ENCODE measurements around the gene GLDN. TPM values are rescaled to one million over a fixed set of nuclear protein-coding genes. Genes with fewer than 3 reads are reported as not detected.

The GLDN gene
- polyA plus RNA-seq, 1 of the 3 experiments (the other 2 are of a cell fraction), result not detected

- H3F3A ChIP-seq (replicated peaks; ENCODE audit: insufficient read depth), result no peaks in the 10 kb centered on the region
- TF ChIP-seq FOXJ3 (CRISPR knock-in tag; IDR thresholded peaks at IDR 0.05), result no peak
- no peak for TF ChIP-seq SIN3A (IDR thresholded peaks at IDR 0.05; ENCODE audit: borderline replicate concordance, low read depth, low read length)
- TF ChIP-seq RFX5 (IDR thresholded peaks at IDR 0.05; ENCODE audit: low read length), result no peak
- no peak for TF ChIP-seq RCOR1 (IDR thresholded peaks at IDR 0.05; ENCODE audit: low read length)
- no peak for TF ChIP-seq REST (IDR thresholded peaks at IDR 0.05; ENCODE audit: low read depth, low read length)
- no peak for TF ChIP-seq MAX (IDR thresholded peaks at IDR 0.05; ENCODE audit: low read depth)
- no peak for TF ChIP-seq ELF1 (IDR thresholded peaks at IDR 0.05)
- no peak for TF ChIP-seq POLR2AphosphoS5 (IDR thresholded peaks at IDR 0.05; ENCODE audit: low read depth, low read length)
- no peak for TF ChIP-seq NRF1 (IDR thresholded peaks at IDR 0.05; ENCODE audit: low read depth, low read length)
- TF ChIP-seq GATA2 (CRISPR knock-in tag; IDR thresholded peaks at IDR 0.05), result no peak
- no peak for TF ChIP-seq USF1 (IDR thresholded peaks at IDR 0.05; ENCODE audit: borderline replicate concordance, low read depth)
- TF ChIP-seq EZH2phosphoT487 (IDR thresholded peaks at IDR 0.05; ENCODE audit: borderline replicate concordance, low read depth), result no peak
- TF ChIP-seq MXI1 (IDR thresholded peaks at IDR 0.05; ENCODE audit: low read depth, low read length), result no peak
- TF ChIP-seq NFIC (IDR thresholded peaks at IDR 0.05; ENCODE audit: borderline replicate concordance), result no peak
- no peak overlapping the region for H3K4me3 ChIP-seq (ENCODE audit: low read depth in 2 of 2, low read length in 1 of 2)
- no peaks in the 10 kb centered on the region for H3K79me2 ChIP-seq (ENCODE audit: insufficient read depth)
- ChIA-PET POLR2A (no interaction called here), CTCF (interaction anchor here (0.8 to 8.0 kb wide), 9 partner anchors 11 to 215 kb away, joined by 3 to 115 read pairs (median 26); no protein-coding TSS in a partner anchor)
- 43% methylated on average over 4 of the region's 4 CpGs for WGBS (ENCODE audit: low lambda C conversion rate)
- DNase-seq, result no peak
- H3K4me1 ChIP-seq (ENCODE audit: control insufficient read depth in 1 of 2, insufficient read depth in 2 of 2, low read depth in 1 of 2, low read length in 1 of 2), result peaks cover 0 to 8% of the 10 kb centered on the region in 2 experiments; a peak in 2 of 4 replicates
- H3K9me3 ChIP-seq, result no peaks in the 10 kb centered on the region
- H4K20me1 ChIP-seq (ENCODE audit: insufficient read depth), result no peaks in the 10 kb centered on the region
- H2AFZ ChIP-seq (ENCODE audit: low read depth), result no peak overlapping the region
- no peaks in the 10 kb centered on the region for H3K9me2 ChIP-seq
- no peak overlapping the region for H3K9ac ChIP-seq
- H3K27me3 ChIP-seq (ENCODE audit: insufficient read depth), result no peaks in the 10 kb centered on the region; the same call in 1 of the 2 replicates
- H3K36me3 ChIP-seq (replicated peaks in 1 of 2; ENCODE audit: control insufficient read depth in 1 of 2, insufficient read depth in 2 of 2, low read length in 1 of 2), result no peaks in the 10 kb centered on the region
- H3K27ac ChIP-seq (ENCODE audit: low read depth in 2 of 2, low read length in 1 of 2), result no peak overlapping the region
- no peak overlapping the region for H3K4me2 ChIP-seq
Observed at GRCh38 chr15:51379390-51379789, 37.9 kb downstream of the GLDN start.

Measured in SK-N-SH (cell line).